DND-41 (cell line): ENCODE results near the gene TGFBR2.

Experiments used
- EZH2 ChIP-seq: IDR thresholded peaks from 3 replicates; pipeline ENCODE4 v1.6.1; 2012; ENCODE audit warnings: borderline replicate concordance, low read depth, mild to moderate bottlenecking, moderate library complexity, low read length, inconsistent platforms; ENCODE audit not compliant: severe bottlenecking
- TF ChIP-seq, protein P1 (sequence below): IDR thresholded peaks from 2 replicates; pipeline ENCODE4 v1.5.1; 2012; ENCODE audit warnings: borderline replicate concordance, low read length, moderate library complexity, mild to moderate bottlenecking; ENCODE audit not compliant: poor library complexity, severe bottlenecking; ENCODE audit errors: extremely low read depth

DNA sequence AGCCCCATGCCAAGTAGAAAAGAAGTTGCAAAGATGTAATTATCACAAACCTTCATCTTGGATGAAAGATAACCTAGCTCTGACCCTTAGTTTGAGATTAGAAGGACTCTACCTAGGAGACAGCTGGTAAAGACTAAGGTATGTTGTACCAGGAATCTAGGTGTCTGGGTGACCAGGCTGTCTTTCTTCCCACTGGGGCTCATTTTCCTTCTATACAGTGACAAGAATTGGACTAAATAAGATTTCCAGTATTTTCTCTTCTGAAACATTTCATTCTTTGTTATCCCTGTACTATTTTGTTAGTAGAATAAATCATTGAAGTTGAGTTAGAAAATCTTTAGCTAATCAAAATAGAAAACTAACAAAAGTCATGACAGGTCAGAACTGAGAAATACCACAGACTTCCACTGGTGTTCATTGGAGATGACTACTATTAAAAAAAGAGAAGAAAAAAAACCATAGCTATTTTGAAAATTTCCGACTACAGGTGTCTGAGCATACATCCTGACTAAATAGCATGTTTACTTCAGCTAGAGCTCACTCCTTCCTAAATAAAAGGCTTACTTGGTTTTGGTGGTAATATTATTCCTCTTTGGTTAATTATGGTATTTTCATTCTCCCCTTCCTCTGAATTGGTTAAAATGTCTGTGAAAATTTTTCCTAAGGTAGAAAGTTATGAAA, 10.1 kb downstream of the TGFBR2 start:
- TF ChIP-seq, protein P1, sequence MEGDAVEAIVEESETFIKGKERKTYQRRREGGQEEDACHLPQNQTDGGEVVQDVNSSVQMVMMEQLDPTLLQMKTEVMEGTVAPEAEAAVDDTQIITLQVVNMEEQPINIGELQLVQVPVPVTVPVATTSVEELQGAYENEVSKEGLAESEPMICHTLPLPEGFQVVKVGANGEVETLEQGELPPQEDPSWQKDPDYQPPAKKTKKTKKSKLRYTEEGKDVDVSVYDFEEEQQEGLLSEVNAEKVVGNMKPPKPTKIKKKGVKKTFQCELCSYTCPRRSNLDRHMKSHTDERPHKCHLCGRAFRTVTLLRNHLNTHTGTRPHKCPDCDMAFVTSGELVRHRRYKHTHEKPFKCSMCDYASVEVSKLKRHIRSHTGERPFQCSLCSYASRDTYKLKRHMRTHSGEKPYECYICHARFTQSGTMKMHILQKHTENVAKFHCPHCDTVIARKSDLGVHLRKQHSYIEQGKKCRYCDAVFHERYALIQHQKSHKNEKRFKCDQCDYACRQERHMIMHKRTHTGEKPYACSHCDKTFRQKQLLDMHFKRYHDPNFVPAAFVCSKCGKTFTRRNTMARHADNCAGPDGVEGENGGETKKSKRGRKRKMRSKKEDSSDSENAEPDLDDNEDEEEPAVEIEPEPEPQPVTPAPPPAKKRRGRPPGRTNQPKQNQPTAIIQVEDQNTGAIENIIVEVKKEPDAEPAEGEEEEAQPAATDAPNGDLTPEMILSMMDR, result no peak
- TF ChIP-seq EZH2, result no peak
